ENCODE data around the gene ASH1L.
"Not testable (repeated sequence)": the region's sequence is repeated elsewhere in the genome, so short reads cannot be mapped to it uniquely, and the experiment has no call there.

Gene ASH1L

GRCh38 chr1:155442431-155442830, 120.2 kb downstream of the ASH1L start:
- not testable (repeated sequence) for DNase-seq (ENCODE audit: low read depth in 2 of 2)

GRCh38 chr1:155437405-155437804, 125.2 kb downstream of the ASH1L start:
- DNase-seq (ENCODE audit: low read depth in 2 of 2) = no peak

- not testable (repeated sequence) for DNase-seq (ENCODE audit: low read depth in 2 of 2)
Observed at GRCh38 chr1:155433831-155434389, 128.7 kb downstream of the ASH1L start.

DNA sequence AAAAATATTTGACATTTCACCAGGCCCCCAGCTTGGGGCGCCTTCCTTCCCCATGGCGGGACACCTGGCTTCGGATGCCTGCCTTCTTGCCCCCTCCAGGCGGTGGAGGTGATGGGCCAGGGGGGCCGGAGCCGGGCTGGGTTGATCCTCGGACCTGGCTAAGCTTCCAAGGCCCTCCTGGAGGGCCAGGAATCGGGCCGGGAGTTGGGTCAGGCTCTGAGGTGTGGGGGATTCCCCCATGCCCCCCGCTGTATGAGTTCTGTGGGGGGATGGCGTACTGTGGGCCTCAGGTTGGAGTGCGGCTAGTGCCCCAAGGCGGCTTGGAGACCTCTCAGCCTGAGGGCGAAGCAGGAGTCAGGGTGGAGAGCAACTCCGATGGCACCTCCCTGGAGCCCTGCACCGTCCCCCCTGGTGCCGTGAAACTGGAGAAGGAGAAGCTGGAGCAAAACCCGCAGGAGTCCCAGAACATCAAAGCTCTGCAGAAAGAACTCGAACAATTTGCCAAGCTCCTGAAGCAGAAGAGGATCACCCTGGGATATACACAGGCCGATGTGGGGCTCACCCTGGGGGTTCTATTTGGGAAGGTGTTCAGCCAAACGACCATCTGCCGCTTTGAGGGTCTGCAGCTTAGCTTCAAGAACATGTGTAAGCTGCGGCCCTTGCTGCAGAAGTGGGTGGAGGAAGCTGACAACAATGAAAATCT, 129.3 kb downstream of the ASH1L start:
- not testable (repeated sequence) for DNase-seq (ENCODE audit: low read depth in 2 of 2)

- DNase-seq (ENCODE audit: low read depth in 2 of 2) = no peak
Observed at GRCh38 chr1:155424091-155424490, 138.5 kb downstream of the ASH1L start.

DNA sequence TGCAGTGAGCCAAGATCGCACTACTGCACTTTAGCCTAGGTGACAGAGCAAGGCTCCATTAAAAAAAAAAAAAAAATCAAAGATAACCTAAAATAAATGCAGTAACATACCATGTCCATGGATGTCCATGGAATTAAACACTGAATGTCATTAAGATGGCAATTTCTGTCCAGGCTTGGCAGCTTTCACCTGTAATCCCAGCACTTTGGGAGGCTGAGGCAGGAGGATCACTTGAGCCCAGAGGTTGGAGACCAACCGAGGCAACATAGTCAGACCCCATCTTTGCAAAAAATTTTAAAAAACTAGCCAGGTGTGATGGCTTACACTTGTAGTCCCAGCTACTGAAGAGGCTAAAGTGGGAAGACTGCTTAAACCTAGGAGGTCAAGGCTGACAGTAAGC, 141.8 kb downstream of the ASH1L start:
- DNase-seq (ENCODE audit: low read depth in 2 of 2) = no peak

DNA sequence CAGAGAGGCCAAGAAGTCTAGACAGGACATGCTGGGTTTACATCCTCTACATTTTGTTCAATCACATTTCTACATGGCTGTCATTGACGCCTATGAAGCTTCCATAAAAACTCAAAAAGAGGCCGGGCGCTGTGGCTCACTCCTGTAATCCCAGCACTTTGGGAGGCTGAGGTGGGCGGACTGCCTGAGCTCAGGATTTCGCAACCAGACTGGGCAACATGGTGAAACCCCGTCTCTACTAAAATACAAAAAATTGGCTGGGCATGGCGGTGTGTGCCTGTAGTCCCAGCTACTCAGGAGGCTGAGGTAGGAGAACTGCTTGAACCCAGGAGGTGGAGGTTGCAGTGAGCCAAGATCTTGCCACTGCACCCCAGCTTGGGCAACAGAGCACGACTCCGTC, 150.8 kb downstream of the ASH1L start:
- DNase-seq (ENCODE audit: low read depth in 2 of 2) = not testable (repeated sequence)

- no peak for DNase-seq (ENCODE audit: low read depth in 2 of 2)
Observed at GRCh38 chr1:155410931-155411330, 151.7 kb downstream of the ASH1L start.

DNA sequence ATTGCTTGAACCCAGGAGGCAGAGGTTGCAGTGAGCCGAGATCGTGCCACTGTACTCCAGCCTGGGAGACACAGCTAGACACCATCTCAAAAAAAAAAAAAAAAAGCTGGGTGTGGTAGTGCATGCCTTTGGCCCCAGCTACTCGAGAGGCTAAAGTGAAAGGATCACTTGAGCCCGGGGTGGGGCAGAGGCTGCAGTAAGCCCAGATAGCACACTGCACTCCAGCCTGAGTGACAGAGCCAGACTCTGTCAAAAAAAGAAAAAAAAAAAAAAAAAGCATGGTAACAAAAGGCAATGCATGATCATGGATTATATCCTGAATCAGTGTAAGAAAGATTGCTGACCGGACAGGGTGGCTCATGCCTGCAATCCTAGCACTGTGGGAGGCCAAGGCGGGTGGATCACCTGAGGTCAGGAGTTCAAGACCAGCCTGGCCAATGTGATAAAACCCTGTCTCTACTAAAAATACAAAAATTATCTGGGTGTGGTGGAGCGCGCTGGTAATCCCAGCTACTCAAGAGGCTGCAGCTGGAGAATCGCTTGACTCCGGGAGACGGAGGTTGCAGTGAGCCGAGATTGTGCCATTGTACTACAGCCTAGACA, 165.6 kb downstream of the ASH1L start:
- no peak for DNase-seq (ENCODE audit: low read depth in 2 of 2)

- DNase-seq (ENCODE audit: low read depth in 2 of 2) = no peak
Observed at GRCh38 chr1:155392898-155393411, 169.6 kb downstream of the ASH1L start.

GRCh38 chr1:155389826-155390225, 172.8 kb downstream of the ASH1L start:
- DNase-seq (ENCODE audit: low read depth in 2 of 2) = no peak

GRCh38 chr1:155385836-155386235, 176.8 kb downstream of the ASH1L start:
- not testable (repeated sequence) for DNase-seq (ENCODE audit: low read depth in 2 of 2)

DNA sequence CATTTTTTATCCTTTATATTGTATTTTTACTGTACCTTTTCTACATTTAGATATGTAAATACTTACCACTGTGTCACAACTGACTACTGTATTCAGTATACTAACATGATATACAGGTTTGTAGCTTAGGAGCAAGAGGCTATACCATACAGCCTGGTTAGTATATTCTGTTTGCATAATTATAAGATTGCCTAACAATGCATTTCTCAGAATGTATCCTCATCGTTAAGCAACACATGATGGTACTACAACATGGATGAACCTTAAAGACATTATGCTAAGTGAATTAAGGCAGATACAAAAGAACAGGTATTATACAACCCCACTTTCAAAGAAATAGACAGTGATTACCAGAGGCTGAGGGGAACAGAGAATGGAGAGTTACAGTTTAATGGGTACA, 179.2 kb downstream of the ASH1L start:
- no peak for DNase-seq (ENCODE audit: low read depth in 2 of 2)

DNA sequence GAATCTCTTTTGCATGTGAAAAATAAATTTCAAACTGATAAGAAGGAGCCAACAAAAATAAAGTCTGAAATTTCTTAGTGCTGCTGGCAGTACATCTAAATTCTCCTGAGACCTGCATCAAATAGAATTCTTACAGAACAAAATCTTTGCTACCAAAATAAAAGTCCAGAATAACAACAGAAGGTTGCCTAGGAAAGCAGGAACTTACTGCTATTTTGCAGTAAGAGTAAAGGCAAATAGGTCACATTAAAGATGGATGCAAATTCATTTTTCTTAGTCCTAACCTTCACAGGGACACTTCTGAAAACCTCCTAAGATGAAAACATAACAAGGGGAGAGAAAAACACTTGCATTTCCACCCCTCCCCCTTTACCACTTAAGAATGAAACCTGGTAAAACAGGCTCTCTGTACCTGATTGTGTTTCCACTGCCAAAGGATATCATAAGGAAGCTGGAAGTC, 182.9 kb downstream of the ASH1L start:
- no peak for DNase-seq (ENCODE audit: low read depth in 2 of 2)

DNA sequence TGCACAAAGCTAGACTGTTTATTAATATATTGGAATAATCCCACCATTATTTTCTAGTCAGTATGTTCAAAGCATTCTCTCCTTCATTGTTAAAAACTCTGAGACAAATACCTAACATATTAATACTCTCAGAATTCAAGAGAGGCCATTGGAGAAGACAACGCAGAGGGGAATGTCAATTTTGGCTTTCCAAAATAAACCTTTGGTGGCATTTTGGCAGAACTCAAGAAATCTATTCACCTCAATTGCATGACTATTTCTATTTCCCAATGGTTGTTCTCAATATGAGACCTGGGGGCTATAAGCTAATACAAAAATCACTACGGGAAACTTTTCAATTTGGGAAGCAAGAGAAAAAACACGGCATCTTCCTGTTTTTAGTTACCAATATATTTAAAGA, 183.4 kb downstream of the ASH1L start:
- DNase-seq (ENCODE audit: low read depth in 2 of 2) = no peak

GRCh38 chr1:155360051-155360450, 202.6 kb downstream of the ASH1L start:
- no peak for DNase-seq (ENCODE audit: low read depth in 2 of 2)

GRCh38 chr1:155352631-155353030, 210.0 kb downstream of the ASH1L start:
- no peak for DNase-seq (ENCODE audit: low read depth in 2 of 2)

DNA sequence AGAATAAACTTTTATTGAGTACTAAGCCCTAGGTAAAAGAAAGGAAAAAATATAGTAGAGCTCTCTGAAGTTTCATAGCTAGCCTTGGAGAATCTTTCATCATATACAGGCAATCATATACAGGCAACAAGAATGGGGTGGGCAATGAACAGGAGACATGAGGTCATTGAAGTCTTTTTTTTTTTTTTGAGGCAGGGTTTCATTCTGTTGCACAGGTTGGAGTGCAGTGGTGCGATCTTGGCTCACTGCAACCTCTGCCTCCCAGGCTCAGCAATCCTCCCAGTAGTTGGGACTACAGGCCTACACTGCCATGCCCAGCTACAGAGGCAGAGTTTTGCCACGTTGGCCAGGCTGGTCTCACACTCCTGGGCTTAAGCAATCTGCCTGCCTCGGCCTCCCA, 219.8 kb downstream of the ASH1L start:
- DNase-seq (ENCODE audit: low read depth in 2 of 2) = no peak

DNA sequence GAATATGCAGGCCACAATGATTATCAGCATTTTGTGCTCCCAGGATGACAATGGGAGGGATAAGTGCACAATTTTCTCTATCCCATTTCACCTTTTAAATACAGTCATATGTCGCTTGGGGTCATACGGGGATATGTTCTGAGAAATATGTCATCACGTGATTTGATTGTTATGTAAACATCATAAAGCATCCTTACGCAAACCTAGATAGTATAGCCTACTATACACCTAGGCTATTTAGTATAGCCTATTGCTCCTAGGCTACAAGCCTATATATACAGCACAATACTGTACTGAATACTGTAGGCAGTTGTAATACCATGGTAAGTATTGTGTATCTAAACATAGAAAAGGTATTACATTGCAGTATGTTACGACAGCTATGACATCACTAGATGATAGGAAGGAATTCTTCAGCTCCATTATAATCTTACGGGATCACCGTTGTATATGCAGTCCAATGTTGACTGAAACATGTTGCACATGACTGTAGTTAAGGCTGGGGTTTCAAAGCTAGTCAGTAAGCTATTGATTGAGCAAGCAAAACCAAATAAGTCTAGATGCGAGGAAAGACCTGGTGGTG, 223.0 kb downstream of the ASH1L start:
- DNase-seq (ENCODE audit: low read depth in 2 of 2) = no peak

DNA sequence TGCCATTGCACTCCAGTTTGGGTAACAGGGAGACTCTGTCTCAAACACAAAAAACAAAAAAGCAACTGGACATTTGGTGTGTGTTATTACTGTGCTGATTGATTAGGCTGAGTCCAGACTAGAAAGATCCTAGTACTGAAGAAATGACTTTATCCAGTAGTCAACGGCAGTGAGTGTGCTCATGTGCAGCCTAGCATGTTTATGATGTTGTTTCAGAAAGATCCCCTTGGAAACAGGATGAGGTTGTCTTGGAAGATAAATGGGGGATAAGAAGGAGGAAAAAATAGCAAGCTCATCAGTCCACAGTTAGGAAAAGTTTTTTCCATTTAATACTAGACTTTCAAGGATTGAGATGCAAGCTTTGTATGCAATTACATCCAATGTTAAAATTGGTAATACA, 227.6 kb downstream of the ASH1L start:
- DNase-seq (ENCODE audit: low read depth in 2 of 2) = no peak

- no peak for DNase-seq (ENCODE audit: low read depth in 2 of 2)
Observed at GRCh38 chr1:155329980-155330598, 232.5 kb downstream of the ASH1L start.

- DNase-seq (ENCODE audit: low read depth in 2 of 2) = not testable (repeated sequence)
Observed at GRCh38 chr1:155328856-155329255, 233.7 kb downstream of the ASH1L start.

All from stimulated activated CD8-positive, alpha-beta memory T cell treated with anti-CD3 and anti-CD28 coated beads, Interleukin-7, amount 100 ng/mL, for 1 hour (primary cell).